C1 segment of cervical spinal cord (tissue), 14 donors: ENCODE measurements around the gene ALDH16A1.

Experiments
- DNase-seq, 14 donors: peaks; one replicate each; lab custom pipeline; 2025; lab: John Stamatoyannopoulos, UW

ALDH16A1 gene

DNA sequence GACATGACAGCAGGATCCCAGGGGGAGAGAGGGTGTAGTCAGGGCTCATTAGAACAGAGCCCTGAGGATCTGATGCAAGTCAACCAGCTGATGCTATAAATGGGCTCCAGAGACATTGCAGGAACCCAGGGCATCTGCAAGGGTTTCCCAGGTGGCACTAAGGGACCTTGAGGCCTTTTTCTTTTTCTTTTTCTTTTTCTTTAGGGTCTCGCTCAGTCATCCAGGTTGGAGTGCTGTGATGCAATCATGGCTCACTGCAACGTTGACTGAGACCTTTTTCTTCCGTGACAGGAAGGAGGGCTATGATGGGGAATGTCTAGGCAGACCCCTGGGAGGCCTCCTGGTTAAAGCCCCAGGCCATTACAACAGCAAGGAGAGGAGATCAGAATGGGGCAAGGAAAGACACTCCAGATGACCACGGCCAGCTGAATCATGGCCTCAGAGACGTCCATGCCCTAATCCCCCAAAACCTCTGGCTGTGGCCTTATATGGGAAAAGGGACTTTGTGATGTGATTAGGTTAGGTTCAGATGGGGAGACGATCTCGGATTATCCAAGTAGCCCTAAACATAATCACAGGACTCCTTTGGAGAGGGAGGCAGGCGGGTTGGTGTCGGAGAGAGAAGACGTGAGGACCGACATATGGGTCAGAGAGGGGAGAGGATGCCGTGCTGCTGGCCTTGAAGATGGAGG, 54.9 kb downstream of the ALDH16A1 start:
- no peak for DNase-seq

GRCh38 chr19:49512970-49513745, 60.1 kb downstream of the ALDH16A1 start:
- DNase-seq: peak in 6 of 14 donors; percentile 13 to 55 (median 36)

- DNase-seq: no peak
These were observed 60.7 kb downstream of the ALDH16A1 start for GRCh38 chr19:49513746-49514118.

GRCh38 chr19:49514151-49514550, 61.1 kb downstream of the ALDH16A1 start:
- DNase-seq: no peak

- DNase-seq: peak in 5 of 14 donors; percentile 18 to 52 (median 36)
These were observed 62.7 kb downstream of the ALDH16A1 start for GRCh38 chr19:49515767-49516166.

DNA sequence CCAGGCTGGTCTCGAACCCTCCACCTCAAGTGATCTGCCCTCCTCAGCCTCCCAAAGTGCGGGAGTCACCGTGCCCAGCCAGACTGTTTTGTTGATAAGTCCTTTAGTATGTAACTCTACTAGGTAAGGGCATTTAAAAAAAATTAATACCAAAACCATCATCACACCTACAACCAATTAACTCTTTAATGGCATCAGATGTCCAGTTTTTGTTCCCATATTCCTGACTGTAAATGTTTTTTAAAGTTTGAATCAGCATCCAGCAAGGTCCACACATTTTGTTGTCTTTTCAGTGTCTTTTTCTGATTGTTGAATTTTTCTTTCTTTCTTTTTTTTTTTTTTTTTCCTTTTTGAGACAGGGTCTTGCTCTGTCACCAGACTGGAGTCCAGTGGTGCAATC, 65.0 kb downstream of the ALDH16A1 start:
- no peak for DNase-seq
